GM19438 (cell line): Measurements from ENCODE around the gene ACAT2.
"Not testable (repeated sequence)": the region's sequence is repeated elsewhere in the genome, so short reads cannot be mapped to it uniquely, and the experiment has no call there.

Source experiments
- ATAC-seq: cut with Tn5 transposase; IDR thresholded peaks from one replicate; pipeline ENCODE4 v1.9.1; 2021; ENCODE audit warnings: low read depth; ENCODE audit not compliant: unreplicated experiment

The ACAT2 gene

DNA sequence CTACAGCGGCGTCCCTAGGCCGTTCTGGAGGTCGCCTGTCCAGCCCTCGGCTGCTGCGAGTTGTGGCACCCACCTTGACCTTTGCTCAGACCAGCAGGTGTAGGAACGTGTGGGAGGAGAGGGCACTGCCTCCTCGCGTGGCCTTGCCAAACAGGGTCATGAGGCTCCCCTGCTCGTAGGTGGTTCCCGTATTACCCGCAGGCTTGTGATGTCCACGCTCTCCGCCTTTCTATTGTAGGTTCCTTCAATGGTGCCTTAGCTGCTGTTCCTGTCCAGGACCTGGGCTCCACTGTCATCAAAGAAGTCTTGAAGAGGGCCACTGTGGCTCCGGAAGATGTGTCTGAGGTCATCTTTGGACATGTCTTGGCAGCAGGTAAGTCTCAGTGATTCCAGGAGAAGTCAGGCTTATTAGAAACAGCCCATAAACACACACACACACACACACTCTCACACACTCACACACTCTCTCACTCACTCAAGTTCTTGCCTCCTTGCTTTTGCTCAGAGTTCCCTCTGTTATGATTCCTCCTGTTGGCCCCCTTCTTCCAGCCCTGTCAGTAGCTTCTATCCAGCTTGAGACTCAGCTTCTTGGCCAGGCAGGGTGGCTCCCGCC is 942 bp downstream of the ACAT2 start:
- peak; percentile 2 for ATAC-seq

DNA sequence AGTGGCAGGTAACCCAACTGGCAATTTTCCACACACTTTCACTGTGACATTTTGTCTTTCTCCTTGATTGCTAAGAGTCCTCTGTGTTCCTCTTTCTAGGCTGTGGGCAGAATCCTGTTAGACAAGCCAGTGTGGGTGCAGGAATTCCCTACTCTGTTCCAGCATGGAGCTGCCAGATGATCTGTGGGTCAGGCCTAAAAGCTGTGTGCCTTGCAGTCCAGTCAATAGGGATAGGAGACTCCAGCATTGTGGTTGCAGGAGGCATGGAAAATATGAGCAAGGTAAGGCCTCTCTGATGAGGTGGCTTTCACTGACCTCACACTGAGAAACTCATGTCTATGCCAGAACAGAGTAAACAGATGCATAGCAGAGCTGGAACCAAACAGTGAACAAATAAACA is 5.1 kb downstream of the ACAT2 start:
- no peak for ATAC-seq

DNA sequence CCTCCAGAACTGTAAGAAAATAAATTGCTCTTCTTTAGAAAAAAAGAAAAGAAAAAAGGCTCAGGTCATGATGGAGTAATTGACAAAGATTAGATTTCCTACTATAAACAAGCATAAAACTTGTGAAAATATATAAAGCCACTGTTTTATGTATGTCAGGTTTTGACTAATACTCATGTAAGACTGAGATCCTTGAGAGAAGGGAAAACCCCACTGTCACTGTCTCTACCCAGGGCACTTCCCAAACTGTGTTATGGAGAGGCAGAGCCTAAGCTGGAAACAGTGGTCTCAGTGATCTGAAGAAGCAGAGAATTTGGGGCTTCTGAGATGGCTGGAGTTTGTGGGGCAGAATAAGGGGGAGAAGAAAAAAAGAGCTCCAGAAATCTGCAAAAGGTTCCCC is 7.6 kb downstream of the ACAT2 start:
- ATAC-seq, result no peak

DNA sequence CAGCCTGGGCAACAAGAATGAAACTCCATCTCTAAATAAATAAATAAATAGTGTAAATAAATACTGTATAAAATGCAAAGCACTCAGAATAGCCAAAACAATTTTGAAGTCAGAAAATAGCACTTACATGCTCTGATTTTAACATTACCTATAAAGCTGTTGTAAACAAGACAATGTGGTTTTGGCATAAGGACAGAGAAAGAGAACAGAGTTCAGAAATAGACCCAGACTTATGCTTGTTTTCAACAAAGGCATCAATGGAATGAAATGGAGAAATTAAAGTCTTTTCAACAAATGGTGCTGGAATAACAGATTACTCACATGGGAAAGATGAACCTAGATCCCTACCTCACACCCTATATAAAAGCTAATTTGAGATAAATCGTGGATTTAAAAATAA is 10.4 kb downstream of the ACAT2 start:
- ATAC-seq, result no peak

DNA sequence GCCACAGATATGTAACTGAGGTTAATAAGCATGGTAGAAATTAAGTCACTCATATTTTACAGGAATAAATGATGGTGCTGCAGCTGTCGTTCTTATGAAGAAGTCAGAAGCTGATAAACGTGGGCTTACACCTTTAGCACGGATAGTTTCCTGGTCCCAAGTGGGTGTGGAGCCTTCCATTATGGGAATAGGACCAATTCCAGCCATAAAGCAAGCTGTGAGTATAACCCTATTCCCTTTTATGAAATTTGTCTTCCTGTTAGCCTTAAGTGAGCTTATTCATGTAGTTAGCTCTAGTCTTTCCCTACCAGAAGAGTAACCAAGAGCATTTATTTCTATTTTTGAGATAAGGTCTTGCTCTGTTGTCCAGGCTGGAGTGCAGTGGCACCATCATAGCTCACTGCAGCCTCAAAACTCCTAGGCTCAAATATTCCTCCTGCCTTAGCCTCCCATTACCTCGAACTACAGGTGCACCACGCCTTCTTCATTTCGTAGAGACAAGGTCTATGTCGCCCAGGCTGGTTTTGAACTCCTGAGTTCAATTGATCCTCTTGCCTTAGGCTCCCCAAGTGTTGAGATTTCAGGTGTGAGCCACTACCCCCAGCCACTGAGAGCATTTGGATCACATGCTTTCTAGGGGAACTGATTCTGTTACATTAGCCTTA is 15.5 kb downstream of the ACAT2 start:
- ATAC-seq, result no peak

DNA sequence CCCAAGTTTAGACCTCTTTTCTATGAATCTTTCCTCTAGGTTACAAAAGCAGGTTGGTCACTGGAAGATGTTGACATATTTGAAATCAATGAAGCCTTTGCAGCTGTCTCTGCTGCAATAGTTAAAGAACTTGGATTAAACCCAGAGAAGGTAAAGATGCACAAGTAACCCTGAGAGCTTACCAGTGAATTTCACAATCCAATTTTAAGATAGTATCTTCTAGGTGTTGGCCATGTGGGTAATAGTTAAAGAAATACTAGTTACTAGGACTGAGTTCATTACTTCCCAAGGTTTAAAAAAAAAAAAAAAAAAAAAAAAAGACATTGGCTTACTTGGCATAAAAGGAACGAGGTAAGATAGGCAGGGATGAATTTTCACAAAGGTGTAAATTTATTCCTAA is 16.3 kb downstream of the ACAT2 start:
- ATAC-seq, result no peak

DNA sequence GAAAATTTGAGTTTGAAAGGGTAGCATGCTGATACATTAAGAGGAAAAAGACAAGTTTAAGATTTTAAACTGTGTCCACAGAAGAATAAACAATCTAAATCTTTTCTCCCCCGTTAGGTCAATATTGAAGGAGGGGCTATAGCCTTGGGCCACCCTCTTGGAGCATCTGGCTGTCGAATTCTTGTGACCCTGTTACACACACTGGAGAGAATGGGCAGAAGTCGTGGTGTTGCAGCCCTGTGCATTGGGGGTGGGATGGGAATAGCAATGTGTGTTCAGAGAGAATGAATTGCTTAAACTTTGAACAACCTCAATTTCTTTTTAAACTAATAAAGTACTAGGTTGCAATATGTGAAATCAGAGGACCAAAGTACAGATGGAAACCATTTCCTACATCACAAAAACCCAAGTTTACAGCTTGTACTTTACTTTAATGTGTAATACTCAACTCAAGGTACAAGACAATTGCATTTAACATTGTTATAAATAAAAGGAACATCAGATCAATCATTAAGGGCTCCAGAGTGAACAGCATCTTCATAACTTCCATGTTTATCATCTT is 16.8 kb downstream of the ACAT2 start:
- no peak for ATAC-seq

DNA sequence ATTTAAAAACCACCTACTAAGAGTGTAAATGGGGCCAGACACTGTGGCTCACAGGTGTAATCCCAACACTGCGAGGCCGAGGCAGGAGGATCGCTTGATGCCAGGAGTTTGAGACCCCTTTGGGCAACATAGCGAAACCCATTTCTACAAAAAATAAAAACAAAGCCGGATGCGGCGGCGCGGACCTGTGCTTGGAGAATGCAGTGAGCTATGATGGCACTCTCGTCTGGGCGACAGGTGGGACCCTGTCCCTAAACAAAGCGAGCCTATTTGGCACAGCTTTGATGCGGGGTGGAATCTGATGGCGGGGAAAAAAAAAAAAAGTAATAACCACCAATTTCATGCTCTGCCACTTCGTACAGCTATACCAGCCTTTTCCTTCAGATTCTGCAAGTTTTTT is 26.4 kb downstream of the ACAT2 start:
- no peak for ATAC-seq

DNA sequence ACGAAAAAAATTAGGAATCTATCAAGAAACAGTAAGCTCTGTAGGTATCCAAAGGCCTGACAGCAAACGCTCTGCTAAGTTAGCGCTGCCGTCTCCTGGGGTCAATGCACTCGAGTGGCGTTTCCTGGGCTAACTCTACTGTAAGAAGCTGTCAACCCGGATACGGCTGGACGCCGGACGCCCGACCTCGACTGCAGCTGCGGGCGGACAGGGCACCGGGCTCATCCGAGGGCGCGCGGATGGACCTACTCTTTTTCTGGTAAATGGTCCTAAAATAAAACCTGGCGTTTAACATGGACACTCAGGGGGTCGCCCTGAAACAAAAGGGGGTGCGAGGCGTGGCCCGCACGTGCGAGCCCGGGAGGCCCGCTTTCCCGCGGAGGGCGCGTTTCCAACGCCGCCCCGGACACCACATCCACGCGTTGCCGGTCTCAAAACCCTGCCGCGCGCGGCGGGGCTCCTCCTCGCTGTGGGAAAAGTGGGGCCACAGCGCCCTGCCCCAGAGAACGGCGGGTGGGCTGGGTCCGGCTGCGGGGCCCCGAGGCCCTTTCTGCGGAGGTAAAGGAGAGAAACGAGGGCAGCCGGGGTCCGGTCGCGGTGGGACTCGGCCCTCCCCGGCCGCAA is 27.0 kb downstream of the ACAT2 start:
- no peak for ATAC-seq

DNA sequence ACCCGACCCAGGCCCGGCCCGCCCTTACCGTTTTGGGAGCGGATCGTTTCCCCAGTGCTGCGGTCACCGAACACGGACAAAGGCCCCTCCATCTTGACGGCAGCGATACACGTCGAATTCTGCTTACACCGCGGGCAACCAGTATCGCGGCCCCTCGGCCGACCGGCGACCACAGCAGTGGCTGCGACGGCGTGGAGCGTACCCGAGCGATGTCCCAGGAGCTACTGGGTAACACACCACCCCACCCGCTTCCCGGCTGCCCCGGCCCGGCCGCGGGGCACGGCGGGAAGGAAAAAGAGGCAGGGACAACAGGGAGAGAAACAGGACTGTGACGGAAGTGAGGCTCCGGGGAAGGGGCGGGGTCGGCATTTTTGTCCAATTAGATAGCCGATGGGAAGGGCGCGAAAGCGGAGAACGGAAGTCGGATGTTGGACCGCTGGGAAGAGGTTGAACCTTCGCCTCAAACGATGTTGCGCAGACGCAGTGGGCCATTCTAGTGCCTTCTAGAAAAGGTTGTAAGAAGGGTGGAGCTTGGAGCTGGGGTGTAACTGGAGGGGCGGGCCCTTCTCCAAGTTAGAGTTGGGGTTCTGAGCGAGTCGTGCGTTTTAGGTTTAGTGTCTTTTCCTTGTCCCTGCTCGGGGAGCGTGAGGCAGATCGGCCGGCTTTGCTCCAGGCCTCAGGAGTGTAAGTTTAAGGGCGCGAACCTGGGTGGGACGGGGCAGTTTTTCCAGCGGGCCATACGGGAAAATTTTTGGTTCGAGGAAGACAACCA is 27.7 kb downstream of the ACAT2 start, which contains the start of gene TCP1:
Gene TCP1 (minus strand): TSS at position 226 of the 772 bp plus-strand sequence. CDS start 134 bp downstream, at position 92.
- ATAC-seq, result peak; percentile 73

DNA sequence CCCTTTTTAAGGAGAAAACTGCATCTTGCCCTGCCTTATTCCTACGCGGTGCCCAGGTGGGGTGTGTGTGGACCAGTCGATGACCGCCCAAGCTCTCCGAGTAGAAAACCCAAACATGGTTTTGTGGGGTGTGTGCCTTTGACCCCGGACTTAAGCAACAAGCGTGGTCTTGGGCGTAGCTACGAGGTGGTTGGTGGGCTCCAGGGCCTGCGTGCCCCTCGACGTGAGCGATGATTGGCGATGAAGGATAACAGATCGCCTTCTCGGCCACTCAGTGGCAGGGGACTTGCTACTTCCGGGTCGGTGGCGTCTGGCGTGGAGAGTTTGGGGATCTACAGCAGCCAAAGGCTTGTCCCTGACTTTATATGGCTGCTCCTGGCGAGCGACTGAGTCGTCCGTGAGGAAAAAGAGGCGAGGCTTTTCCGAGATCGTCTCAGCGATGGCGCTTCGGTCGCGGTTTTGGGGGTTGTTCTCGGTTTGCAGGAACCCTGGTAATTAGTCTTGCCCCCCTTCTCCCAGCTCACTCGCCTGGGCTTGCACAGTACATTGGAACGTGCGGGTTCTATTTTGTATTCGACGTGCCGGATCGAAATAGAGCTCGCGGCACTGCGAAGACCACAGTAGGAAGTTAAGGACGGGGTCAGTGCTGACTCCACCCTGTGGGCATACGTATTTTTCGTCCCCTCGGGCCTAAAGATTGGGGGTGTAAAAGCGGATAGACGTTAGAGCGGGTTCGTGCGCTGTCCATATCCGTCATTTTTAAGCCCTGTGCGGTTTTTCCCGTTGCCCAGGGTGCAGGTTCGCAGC is 28.5 kb downstream of the ACAT2 start, which contains the start of gene MRPL18:
Gene MRPL18 (plus strand): TSS at position 319 of the 807 bp plus-strand sequence. CDS start 121 bp downstream, at position 440.
- peak; percentile 82 for ATAC-seq

DNA sequence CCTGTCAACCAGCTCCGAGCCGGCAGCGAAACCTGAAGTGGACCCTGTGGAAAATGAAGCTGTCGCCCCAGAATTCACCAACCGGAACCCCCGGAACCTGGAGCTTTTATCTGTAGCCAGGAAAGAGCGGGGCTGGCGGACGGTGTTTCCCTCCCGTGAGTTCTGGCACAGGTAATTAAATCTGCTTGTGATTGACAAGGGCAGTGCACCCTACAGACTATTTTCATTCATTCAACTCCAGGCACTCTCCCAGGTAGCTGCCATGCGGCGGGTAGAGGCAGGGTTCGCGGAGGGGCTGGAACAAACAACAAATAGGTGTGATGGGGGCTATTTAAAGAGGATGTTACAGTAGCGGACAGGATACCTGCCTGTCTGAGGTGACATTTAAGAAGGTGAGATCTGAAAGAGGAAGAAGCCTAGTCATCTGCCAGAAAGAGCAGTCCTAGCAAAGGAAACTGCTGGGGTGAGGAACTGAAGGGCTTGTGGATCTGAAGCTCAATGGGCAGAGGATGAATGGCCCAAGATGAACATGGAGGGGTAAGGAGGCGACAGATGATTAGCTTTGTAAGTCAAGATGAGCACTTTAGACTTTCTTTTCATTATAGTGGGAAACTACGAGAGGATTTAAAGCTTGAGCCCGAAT is 29.2 kb downstream of the ACAT2 start:
- ATAC-seq, result no peak

DNA sequence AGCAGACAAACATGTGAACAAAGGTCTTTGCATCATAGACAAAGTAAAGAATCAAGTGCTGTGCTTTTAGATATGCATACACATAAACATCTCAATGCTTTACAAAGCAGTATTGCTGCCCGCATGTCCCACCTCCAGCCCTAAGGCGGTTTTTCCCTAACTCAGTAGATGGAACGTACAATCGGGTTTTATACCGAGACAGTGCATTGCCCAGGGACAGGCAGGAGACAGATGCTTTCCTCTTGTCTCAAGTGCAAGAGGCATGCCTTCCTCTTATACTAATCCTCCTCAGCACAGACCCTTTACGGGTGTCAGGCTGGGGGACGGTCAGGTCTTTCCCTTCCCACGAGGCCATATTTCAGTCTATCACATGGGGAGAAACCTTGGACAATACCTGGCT is 33.1 kb downstream of the ACAT2 start:
- ATAC-seq, result not testable (repeated sequence)

DNA sequence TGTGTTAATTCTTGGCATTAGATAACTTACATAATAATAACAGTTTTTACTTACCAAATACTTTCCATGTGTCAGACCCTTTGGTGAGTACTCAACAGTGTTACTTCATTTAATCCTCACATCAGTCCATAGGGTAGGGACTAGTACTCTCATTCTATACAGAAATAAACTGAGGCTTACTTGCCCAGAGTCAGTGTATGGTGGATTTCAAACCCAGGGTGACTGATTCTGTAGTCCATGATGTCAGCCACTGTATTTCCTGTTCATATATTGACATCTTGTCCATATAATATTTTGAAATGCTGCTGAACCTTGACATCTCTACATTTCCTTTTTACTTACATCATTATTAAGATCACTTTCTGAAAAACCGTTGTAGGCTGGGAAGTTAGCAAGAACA is 35.7 kb downstream of the ACAT2 start:
- no peak for ATAC-seq

DNA sequence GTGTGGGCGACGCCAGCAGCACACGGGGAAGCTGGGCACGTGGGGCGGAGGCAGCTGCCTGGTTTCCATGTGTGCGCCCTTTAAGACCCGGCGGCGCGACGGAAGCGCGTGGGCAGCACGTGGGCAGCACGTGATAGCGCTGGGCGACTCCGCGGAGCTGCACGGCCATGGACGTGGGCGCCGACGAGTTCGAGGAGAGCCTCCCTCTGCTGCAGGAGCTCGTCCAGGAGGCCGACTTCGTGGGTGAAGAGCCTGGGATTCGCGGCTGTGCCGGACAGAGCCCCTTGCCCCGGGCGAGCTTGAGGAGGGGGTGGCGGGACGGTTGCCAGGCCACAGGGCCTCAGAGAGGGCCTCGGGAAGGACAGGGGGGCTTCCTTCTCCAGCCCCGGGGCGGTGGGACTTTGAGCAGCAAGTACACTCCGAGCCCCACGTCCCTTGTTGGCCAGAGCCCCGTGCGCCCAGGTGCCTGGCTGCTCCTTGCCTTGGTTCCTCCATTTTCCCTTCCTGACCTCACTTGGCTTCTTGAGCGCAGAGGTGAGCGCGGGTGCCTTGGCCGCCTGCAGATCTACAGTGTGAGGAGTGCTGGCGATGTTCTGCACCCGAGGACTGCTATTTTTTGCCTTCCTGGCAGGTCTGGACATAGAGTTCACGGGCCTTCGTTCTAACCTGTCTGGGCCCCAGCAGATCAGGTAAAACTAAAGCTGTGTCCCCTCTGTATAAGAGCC is 38.5 kb downstream of the ACAT2 start, which contains the start of gene PNLDC1:
Gene PNLDC1 (plus strand): TSS at position 136 of the 725 bp plus-strand sequence. CDS start 32 bp downstream, at position 168.
- no peak for ATAC-seq

DNA sequence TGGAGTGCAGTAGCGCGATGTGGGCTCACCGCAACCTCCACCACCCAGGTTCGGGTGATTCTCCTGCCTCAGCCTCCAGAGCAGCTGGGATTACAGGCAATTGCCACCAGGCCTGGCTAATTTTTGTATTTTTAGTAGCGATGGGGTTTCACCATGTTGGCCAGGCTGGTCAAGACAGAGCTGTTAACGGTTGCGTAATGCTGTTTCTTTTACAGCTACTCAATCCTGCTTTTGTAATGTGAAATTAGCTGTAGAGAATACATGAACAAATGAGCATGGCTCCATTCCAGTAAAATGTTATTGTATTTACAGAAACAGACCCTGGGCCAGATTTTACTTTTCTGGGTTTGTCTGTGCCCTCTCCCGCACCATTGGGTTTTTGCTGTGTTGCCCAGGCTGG is 40.1 kb downstream of the ACAT2 start:
- ATAC-seq, result no peak

DNA sequence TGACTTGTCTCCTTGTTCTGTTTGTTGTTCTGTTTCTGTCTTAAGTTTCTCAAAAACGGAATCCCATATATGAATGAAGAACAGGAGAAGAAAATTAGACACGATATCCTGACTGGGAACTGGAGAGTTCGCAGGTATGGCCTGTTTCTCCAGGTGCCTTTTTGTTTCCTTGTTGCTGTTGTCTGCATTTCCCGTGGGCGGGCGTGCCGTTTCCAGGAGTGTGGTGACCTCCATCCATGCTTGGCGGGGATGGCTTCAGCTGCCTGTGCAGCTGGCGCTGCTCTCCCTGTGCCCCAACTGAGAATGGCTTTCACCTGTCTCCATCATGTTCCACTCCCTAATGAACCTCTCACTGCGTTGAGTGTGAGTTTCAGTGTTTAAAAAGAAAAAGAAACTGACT is 42.7 kb downstream of the ACAT2 start:
- no peak for ATAC-seq

DNA sequence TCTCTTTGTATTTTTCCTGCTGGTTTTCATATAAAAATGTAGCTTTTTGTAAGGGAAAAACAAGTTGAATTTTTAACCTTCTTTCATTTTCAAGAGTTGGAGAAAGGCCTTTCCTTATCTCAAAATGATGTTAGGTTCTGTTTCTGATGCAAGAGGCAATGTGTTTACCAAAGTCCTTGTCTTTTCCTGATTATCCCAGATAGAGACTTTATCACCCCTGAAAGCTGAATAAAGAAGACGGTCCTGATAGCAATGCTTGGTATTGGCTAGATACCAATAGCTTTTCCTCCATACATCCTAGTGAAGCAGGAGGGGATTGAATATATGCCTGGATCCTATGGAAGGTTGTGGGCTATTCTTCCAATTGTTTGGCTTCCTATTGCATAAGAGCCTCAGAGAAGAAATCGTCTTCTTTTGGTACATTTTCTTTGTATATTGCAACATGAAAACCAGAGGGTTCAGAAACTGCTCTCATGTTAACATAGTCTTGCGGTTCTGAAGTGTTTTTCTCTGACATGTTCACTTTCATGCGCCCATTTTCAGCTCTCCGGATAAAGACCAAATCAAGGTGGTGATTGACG is 43.7 kb downstream of the ACAT2 start:
- ATAC-seq, result no peak
